Airway epithelial cell (primary cell): ENCODE results near the gene LPAR3. TPM values are rescaled to one million over a fixed set of nuclear protein-coding genes. Genes with fewer than 3 reads are reported as not detected.

Experiments used
- total RNA-seq: library from RNA; depleted of rRNA; stranded (reverse); fragments of >200 nt; gene quantifications from 2 replicates; pipeline ENCODE4 v1.2.3, GENCODE V29; 2015

LPAR3 gene, protein sequence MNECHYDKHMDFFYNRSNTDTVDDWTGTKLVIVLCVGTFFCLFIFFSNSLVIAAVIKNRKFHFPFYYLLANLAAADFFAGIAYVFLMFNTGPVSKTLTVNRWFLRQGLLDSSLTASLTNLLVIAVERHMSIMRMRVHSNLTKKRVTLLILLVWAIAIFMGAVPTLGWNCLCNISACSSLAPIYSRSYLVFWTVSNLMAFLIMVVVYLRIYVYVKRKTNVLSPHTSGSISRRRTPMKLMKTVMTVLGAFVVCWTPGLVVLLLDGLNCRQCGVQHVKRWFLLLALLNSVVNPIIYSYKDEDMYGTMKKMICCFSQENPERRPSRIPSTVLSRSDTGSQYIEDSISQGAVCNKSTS
- 22.2 and 25.7 TPM in 2 replicates for total RNA-seq

DNA sequence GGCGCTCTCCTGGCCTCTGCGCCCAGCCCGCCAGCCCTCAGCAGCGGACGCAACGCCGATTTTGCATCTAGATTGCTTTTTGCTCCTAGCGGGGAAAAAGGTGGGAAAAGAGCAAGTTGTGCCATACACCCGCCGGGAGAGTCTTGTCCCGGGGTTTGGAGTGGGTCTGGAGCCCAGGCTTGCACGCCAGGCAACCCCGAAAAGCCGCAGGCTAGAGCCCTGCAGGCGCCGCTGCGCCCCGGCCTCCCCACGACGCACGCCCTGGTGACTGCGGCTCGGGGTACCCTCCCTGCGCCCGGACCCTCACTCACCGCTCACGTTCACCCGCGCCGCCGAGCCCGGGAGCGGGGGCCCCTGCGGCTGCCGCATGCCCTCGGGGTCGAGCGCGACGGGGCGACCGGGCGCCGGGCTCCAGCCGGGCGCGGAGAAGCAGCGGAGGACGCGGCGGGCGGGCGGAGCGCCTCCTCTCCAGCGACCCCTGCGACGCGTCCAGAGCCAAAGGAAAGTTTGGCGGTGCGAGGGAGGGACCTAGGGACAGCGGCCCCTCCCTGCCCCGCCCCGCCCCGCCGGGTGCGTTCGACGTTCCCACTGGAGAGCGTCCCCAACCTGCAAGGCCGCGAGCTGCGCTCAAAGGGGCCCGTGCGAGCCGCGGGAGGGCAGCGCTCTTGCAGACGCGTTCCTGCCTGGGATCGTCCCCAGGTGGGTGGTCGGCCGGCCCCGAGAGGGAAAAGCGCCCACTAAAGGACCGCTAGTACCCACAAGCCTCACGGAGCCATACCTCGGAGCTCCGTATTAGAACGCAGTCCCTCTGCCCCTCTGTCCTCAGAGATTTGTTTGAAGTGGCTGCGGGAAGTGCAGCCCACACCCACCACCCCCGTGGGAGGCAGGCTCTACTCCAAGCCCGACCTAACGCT lies at the start of gene LPAR3:
Gene LPAR3 (minus strand): TSS at position 502 of the 914 bp plus-strand sequence. CDS start 27,086 bp downstream, outside the sequence.

Other genes with a start within 250 kb of the LPAR3 start
- gene SSX2IP, start 202.7 kb downstream of the LPAR3 start, total RNA-seq: 12.8 and 13.4 TPM in 2 replicates
- 0.70 and 0.78 TPM in 2 replicates for gene MCOLN2, start 103.9 kb upstream of the LPAR3 start, total RNA-seq
- gene MCOLN3, start 155.3 kb upstream of the LPAR3 start, total RNA-seq: 1.8 and 2.5 TPM in 2 replicates